ENCODE measurements around the gene CEP170B.

The CEP170B gene

GRCh38 chr14:104820669-104821228 is 44.3 kb upstream of the CEP170B start:
- Histone ChIP-seq H3K27me3 (replicated peaks) (no peaks in the 10 kb centered on the region), H3K27ac (no peak overlapping the region), H3K4me3 (ENCODE audit: low read depth, low read length) (no peak overlapping the region), H3K36me3 (replicated peaks) (no peaks in the 10 kb centered on the region)
- peak; percentile 87 for TF ChIP-seq CTCF (IDR thresholded peaks at IDR 0.05; ENCODE audit: low read depth, low read length, missing control alignments)
- DNase-seq = peak; percentile 62
- in situ Hi-C loops (cut with HindIII; ENCODE audit: low pct_ligation_motif_present, low sequenced_read_pairs) = no loop called here

GRCh38 chr14:104821229-104821945 is 43.7 kb upstream of the CEP170B start:
- Histone ChIP-seq H3K27ac (no peak overlapping the region), H3K36me3 (replicated peaks) (no peaks in the 10 kb centered on the region), H3K4me3 (ENCODE audit: low read depth, low read length) (no peak overlapping the region), H3K27me3 (replicated peaks) (no peaks in the 10 kb centered on the region)
- TF ChIP-seq CTCF (IDR thresholded peaks at IDR 0.05; ENCODE audit: low read depth, low read length, missing control alignments) = no peak
- in situ Hi-C loops (cut with HindIII; ENCODE audit: low pct_ligation_motif_present, low sequenced_read_pairs) = no loop called here
- DNase-seq = no peak

- Histone ChIP-seq H3K4me3 (ENCODE audit: low read depth, low read length) (no peak overlapping the region), H3K27ac (no peak overlapping the region), H3K27me3 (replicated peaks) (no peaks in the 10 kb centered on the region), H3K36me3 (replicated peaks) (no peaks in the 10 kb centered on the region)
- no peak for DNase-seq
- TF ChIP-seq CTCF (IDR thresholded peaks at IDR 0.05; ENCODE audit: low read depth, low read length, missing control alignments) = no peak
- in situ Hi-C loops (cut with HindIII; ENCODE audit: low pct_ligation_motif_present, low sequenced_read_pairs) = no loop called here
Observed at GRCh38 chr14:104821971-104822608, 43.0 kb upstream of the CEP170B start.

- in situ Hi-C loops (cut with HindIII; ENCODE audit: low pct_ligation_motif_present, low sequenced_read_pairs) = no loop called here
Observed at GRCh38 chr14:104822821-104823615, 42.0 kb upstream of the CEP170B start.

More at GRCh38 chr14:104822821-104823615, 42.0 kb upstream of the CEP170B start:
- Histone ChIP-seq H3K27me3 (replicated peaks) (no peaks in the 10 kb centered on the region), H3K36me3 (replicated peaks) (no peaks in the 10 kb centered on the region), H3K27ac (no peak overlapping the region), H3K4me3 (ENCODE audit: low read depth, low read length) (no peak overlapping the region)
- no peak for DNase-seq
- TF ChIP-seq CTCF (IDR thresholded peaks at IDR 0.05; ENCODE audit: low read depth, low read length, missing control alignments) = no peak

Measured in brain microvascular endothelial cell (primary cell).